H9 (cell line): Measurements from ENCODE around the gene METTL21C. TPM values are rescaled to one million over a fixed set of nuclear protein-coding genes. Genes with fewer than 3 reads are reported as not detected.

Experiments
- DNase-seq: peaks from one replicate; pipeline ENCODE4 v3.0.0-alpha.2; 2017
- H2AFZ ChIP-seq: one replicate; pipeline ENCODE4 v1.6.1; 2013; ENCODE audit warnings: mild to moderate bottlenecking, low read length, control low read depth, moderate library complexity
- H2AK5ac ChIP-seq: 2 replicates; pipeline ENCODE4 v1.6.1; 2013; ENCODE audit warnings: low read length, control low read depth, mixed read lengths; ENCODE audit not compliant: insufficient read length
- H2BK120ac ChIP-seq: one replicate; pipeline ENCODE4 v1.6.1; 2013; ENCODE audit warnings: low read depth, mild to moderate bottlenecking, low read length, control low read depth, inconsistent platforms; ENCODE audit not compliant: poor library complexity, severe bottlenecking
- H2BK12ac ChIP-seq: 2 replicates; pipeline ENCODE4 v1.6.1; 2013; ENCODE audit warnings: low read length, control low read depth, mixed read lengths, low read depth; ENCODE audit not compliant: insufficient read length
- H2BK15ac ChIP-seq: 2 replicates; pipeline ENCODE4 v1.6.1; 2013; ENCODE audit warnings: low read depth, low read length, control low read depth
- H2BK20ac ChIP-seq: one replicate; pipeline ENCODE4 v1.6.1; 2013; ENCODE audit warnings: low read depth, mild to moderate bottlenecking, low read length, control low read depth, inconsistent platforms; ENCODE audit not compliant: poor library complexity, severe bottlenecking
- H2BK5ac ChIP-seq: 2 replicates; pipeline ENCODE4 v1.6.1; 2013; ENCODE audit warnings: low read length, control low read depth, mixed read lengths; ENCODE audit not compliant: insufficient read length
- H3K14ac ChIP-seq: 2 replicates; pipeline ENCODE4 v1.6.1; 2013; ENCODE audit warnings: low read length, control low read depth; ENCODE audit not compliant: insufficient read depth
- H3K18ac ChIP-seq: 2 replicates; pipeline ENCODE4 v1.6.1; 2013; ENCODE audit warnings: low read depth, mild to moderate bottlenecking, mixed read lengths, low read length, control low read depth; ENCODE audit not compliant: insufficient read length
- H3K23ac ChIP-seq: 2 replicates; pipeline ENCODE4 v1.6.1; 2013; ENCODE audit warnings: low read length, control low read depth, mixed read lengths, low read depth; ENCODE audit not compliant: insufficient read length
- H3K23me2 ChIP-seq: 2 replicates; pipeline ENCODE4 v1.6.1; 2013; ENCODE audit warnings: low read depth, mild to moderate bottlenecking, mixed read lengths, low read length, control low read depth; ENCODE audit not compliant: insufficient read length, poor library complexity, severe bottlenecking
- H3K27ac ChIP-seq: 2 replicates; pipeline ENCODE4 v1.5.1; 2013; ENCODE audit warnings: low read length, control low read depth, mixed read lengths, low read depth; ENCODE audit not compliant: insufficient read length
- H3K27me3 ChIP-seq: 2 replicates; pipeline ENCODE4 v1.6.1; 2013; ENCODE audit warnings: low read length, control low read depth, inconsistent platforms; ENCODE audit not compliant: insufficient read depth
- H3K4ac ChIP-seq: 2 replicates; pipeline ENCODE4 v1.6.1; 2013; ENCODE audit warnings: low read depth, mild to moderate bottlenecking, control low read depth, inconsistent platforms, low read length, moderate library complexity
- H3K4me1 ChIP-seq: 2 replicates; pipeline ENCODE4 v1.6.1; 2013; ENCODE audit warnings: low read length, control low read depth, inconsistent platforms; ENCODE audit not compliant: insufficient read depth
- H3K4me2 ChIP-seq: 2 replicates; pipeline ENCODE4 v1.6.1; 2013; ENCODE audit warnings: low read length, control low read depth, mixed read lengths; ENCODE audit not compliant: insufficient read length, insufficient read depth
- H3K56ac ChIP-seq: 2 replicates; pipeline ENCODE4 v1.6.1; 2013; ENCODE audit warnings: low read depth, mild to moderate bottlenecking, mixed read lengths, low read length, control low read depth; ENCODE audit not compliant: insufficient read length
- H3K79me1 ChIP-seq: 2 replicates; pipeline ENCODE4 v1.6.1; 2013; ENCODE audit warnings: low read depth, mild to moderate bottlenecking, moderate library complexity, low read length, control low read depth, inconsistent platforms; ENCODE audit not compliant: insufficient read depth, poor library complexity, severe bottlenecking
- H3K79me2 ChIP-seq: 2 replicates; pipeline ENCODE4 v1.6.1; 2013; ENCODE audit warnings: low read length, control low read depth, inconsistent platforms; ENCODE audit not compliant: insufficient read depth
- H3K9ac ChIP-seq: 2 replicates; pipeline ENCODE4 v1.6.1; 2013; ENCODE audit warnings: low read length, control low read depth, mixed read lengths; ENCODE audit not compliant: insufficient read length; ENCODE audit errors: extremely low read depth
- H3K9me3 ChIP-seq: one replicate; pipeline ENCODE4 v1.6.1; 2013; ENCODE audit warnings: low read depth, low read length, inconsistent platforms; ENCODE audit not compliant: control insufficient read depth
- H3T11ph ChIP-seq: one replicate; pipeline ENCODE4 v1.6.1; 2013; ENCODE audit warnings: mild to moderate bottlenecking, low read length, control low read depth, inconsistent platforms
- H4K20me1 ChIP-seq: one replicate; pipeline ENCODE4 v1.6.1; 2013; ENCODE audit not compliant: control insufficient read depth, insufficient read length, insufficient read depth
- H4K5ac ChIP-seq: 2 replicates; pipeline ENCODE4 v1.6.1; 2013; ENCODE audit warnings: low read depth, mild to moderate bottlenecking, mixed read lengths, low read length, control low read depth; ENCODE audit not compliant: insufficient read length
- H4K8ac ChIP-seq: replicated peaks from 2 replicates; pipeline ENCODE4 v1.6.1; 2013; ENCODE audit warnings: low read length, control low read depth, mixed read lengths, low read depth; ENCODE audit not compliant: insufficient read length
- H4K91ac ChIP-seq: 2 replicates; pipeline ENCODE4 v1.6.1; 2013; ENCODE audit warnings: low read depth, mild to moderate bottlenecking, moderate library complexity, mixed read lengths, low read length, control low read depth; ENCODE audit not compliant: insufficient read length
- H3K27ac Mint-ChIP-seq, 3 experiments: 2 replicates in 2 of 3; 3 replicates in 1 of 3; pipeline ENCODE4 v1.8.0; 2020 to 2021; ENCODE audit warnings: mixed read lengths in 3 of 3, mild to moderate bottlenecking in 1 of 3, moderate library complexity in 1 of 3
- H3K27me3 Mint-ChIP-seq: 2 replicates; pipeline ENCODE4 v1.8.0; 2021; ENCODE audit warnings: low read depth, mild to moderate bottlenecking, moderate library complexity, mixed read lengths
- H3K36me3 Mint-ChIP-seq, 3 experiments: 2 replicates in 2 of 3; 3 replicates in 1 of 3; pipeline ENCODE4 v1.8.0; 2020 to 2021; ENCODE audit warnings: low read depth in 3 of 3, mixed read lengths in 3 of 3; ENCODE audit not compliant: insufficient read depth in 1 of 3
- H3K4me1 Mint-ChIP-seq, 2 experiments: 2 replicates each; pipeline ENCODE4 v1.8.0; 2020; ENCODE audit warnings: mixed read lengths in 2 of 2
- H3K4me3 Mint-ChIP-seq, 2 experiments: 2 replicates in 1 of 2; 3 replicates in 1 of 2; pipeline ENCODE4 v1.8.0; 2020 to 2021; ENCODE audit warnings: mild to moderate bottlenecking in 2 of 2, mixed read lengths in 2 of 2, moderate library complexity in 1 of 2
- H3K9me3 Mint-ChIP-seq, 2 experiments: 2 replicates in 1 of 2; 3 replicates in 1 of 2; pipeline ENCODE4 v1.8.0; 2020; ENCODE audit warnings: mild to moderate bottlenecking in 2 of 2, mixed read lengths in 2 of 2, moderate library complexity in 1 of 2
- WGBS: extraction: QIAGEN DNeasy Blood & Tissue Kit; methylation state at CpG from one replicate; pipeline ENCODE4 v1.1.7; 2013; ENCODE audit warnings: missing lambda C conversion rate, low lambda C conversion rate, mixed read lengths; ENCODE audit not compliant: insufficient read length; ENCODE audit errors: extremely low coverage; 5-methylcytosine and 5-hydroxymethylcytosine counted together
- total RNA-seq: library from RNA; stranded (reverse); gene quantifications from 2 replicates; pipeline ENCODE4 v1.2.1, GENCODE V29; 2021
- TF ChIP-seq, protein P1 (sequence below): fragments of 200-600 bp; sonication (generic); conservative IDR thresholded peaks from 3 replicates; pipeline ENCODE4 v1.8.0; 2021; ENCODE audit warnings: antibody characterized with exemption, mild to moderate bottlenecking

The METTL21C gene
- total RNA-seq, 1 experiment from 2014 or later, result not detected

GRCh38 chr13:102682211-102682610 is 12.6 kb downstream of the METTL21C start:
- Histone ChIP-seq H2BK5ac (no peak overlapping the region), H3K4me2 (no peak overlapping the region), H4K20me1 (no peaks in the 10 kb centered on the region), H2AFZ (no peak overlapping the region), H3T11ph (no peak overlapping the region), H2BK12ac (no peak overlapping the region), H3K18ac (no peak overlapping the region), H3K9ac (no peak overlapping the region), H3K27ac (no peak overlapping the region), H2BK15ac (no peak overlapping the region), H4K8ac (no peak overlapping the region), H2AK5ac (no peak overlapping the region), H4K5ac (no peak overlapping the region), H3K23ac (no peak overlapping the region), H2BK20ac (no peak overlapping the region), H2BK120ac (no peak overlapping the region), H3K9me3 (no peaks in the 10 kb centered on the region), H3K4me1 (no peaks in the 10 kb centered on the region), H3K79me2 (no peaks in the 10 kb centered on the region), H3K27me3 (no peaks in the 10 kb centered on the region), H3K4ac (no peak overlapping the region), H3K14ac (no peak overlapping the region), H3K23me2 (no peaks in the 10 kb centered on the region), H4K91ac (no peak overlapping the region), H3K56ac (no peak overlapping the region), H3K79me1 (no peaks in the 10 kb centered on the region)
- H3K4me3 Mint-ChIP-seq, result no peak overlapping the region
- DNase-seq, result no peak
- no peaks in the 10 kb centered on the region for H3K27me3 Mint-ChIP-seq
- H3K9me3 Mint-ChIP-seq, result no peaks in the 10 kb centered on the region
- WGBS, result no CpG with 5 or more reads among the region's 4 CpGs
- H3K4me1 Mint-ChIP-seq, result peaks cover 2% of the 10 kb centered on the region in 2 experiments; a peak in 1 of 4 replicates
- peaks cover 11 to 22% (median 21%) of the 10 kb centered on the region in 3 experiments; a peak in 6 of 7 replicates for H3K36me3 Mint-ChIP-seq
- no peak overlapping the region for H3K27ac Mint-ChIP-seq
- TF ChIP-seq, protein P1, sequence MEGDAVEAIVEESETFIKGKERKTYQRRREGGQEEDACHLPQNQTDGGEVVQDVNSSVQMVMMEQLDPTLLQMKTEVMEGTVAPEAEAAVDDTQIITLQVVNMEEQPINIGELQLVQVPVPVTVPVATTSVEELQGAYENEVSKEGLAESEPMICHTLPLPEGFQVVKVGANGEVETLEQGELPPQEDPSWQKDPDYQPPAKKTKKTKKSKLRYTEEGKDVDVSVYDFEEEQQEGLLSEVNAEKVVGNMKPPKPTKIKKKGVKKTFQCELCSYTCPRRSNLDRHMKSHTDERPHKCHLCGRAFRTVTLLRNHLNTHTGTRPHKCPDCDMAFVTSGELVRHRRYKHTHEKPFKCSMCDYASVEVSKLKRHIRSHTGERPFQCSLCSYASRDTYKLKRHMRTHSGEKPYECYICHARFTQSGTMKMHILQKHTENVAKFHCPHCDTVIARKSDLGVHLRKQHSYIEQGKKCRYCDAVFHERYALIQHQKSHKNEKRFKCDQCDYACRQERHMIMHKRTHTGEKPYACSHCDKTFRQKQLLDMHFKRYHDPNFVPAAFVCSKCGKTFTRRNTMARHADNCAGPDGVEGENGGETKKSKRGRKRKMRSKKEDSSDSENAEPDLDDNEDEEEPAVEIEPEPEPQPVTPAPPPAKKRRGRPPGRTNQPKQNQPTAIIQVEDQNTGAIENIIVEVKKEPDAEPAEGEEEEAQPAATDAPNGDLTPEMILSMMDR, result no peak
